Measurements from ENCODE around the gene TIAM2.

DNA sequence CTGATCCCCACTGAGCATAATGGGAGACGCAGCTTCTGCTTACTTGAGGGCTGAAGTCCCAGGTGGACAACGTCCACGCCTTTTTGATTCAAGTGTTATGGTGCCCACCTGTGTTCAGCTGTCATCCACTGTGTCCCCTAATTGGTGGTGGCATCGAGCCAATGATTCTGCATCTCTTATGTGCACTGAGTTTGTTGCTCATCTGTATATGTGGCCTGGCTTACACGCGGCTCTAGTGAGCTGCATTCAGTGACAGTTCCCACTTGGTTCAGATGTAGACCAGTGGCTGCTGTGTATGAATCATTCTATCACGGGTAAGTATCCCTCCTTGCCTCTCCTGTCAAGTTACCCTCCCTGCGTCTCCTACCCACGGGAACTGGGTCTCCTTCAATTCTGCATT lies 137.5 kb downstream of the TIAM2 start:
- TF ChIP-seq, protein P1, sequence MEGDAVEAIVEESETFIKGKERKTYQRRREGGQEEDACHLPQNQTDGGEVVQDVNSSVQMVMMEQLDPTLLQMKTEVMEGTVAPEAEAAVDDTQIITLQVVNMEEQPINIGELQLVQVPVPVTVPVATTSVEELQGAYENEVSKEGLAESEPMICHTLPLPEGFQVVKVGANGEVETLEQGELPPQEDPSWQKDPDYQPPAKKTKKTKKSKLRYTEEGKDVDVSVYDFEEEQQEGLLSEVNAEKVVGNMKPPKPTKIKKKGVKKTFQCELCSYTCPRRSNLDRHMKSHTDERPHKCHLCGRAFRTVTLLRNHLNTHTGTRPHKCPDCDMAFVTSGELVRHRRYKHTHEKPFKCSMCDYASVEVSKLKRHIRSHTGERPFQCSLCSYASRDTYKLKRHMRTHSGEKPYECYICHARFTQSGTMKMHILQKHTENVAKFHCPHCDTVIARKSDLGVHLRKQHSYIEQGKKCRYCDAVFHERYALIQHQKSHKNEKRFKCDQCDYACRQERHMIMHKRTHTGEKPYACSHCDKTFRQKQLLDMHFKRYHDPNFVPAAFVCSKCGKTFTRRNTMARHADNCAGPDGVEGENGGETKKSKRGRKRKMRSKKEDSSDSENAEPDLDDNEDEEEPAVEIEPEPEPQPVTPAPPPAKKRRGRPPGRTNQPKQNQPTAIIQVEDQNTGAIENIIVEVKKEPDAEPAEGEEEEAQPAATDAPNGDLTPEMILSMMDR (IDR thresholded peaks at IDR 0.05): no peak
- TF ChIP-seq POLR2A (IDR thresholded peaks at IDR 0.05): no peak

All from uterus (tissue), 2 donors.